ENCODE measurements around the gene LXN.

- TF ChIP-seq CTCF (conservative IDR thresholded peaks at IDR 0.05; ENCODE audit: low read length) (no peak), EZH2phosphoT487 (IDR thresholded peaks at IDR 0.05; ENCODE audit: borderline replicate concordance, low read depth, low read length) (no peak)
Observed at GRCh38 chr3:158679547-158680000, 7.1 kb upstream of the LXN start.

Measured in OCI-LY7 (cell line).